DND-41 (cell line): ENCODE measurements around the gene UBASH3B.

Experiments used
- EZH2 ChIP-seq: IDR thresholded peaks from 3 replicates; pipeline ENCODE4 v1.6.1; 2012; ENCODE audit warnings: borderline replicate concordance, low read depth, mild to moderate bottlenecking, moderate library complexity, low read length, inconsistent platforms; ENCODE audit not compliant: severe bottlenecking
- TF ChIP-seq, protein P1 (sequence below): IDR thresholded peaks from 2 replicates; pipeline ENCODE4 v1.5.1; 2012; ENCODE audit warnings: borderline replicate concordance, low read length, moderate library complexity, mild to moderate bottlenecking; ENCODE audit not compliant: poor library complexity, severe bottlenecking; ENCODE audit errors: extremely low read depth

GRCh38 chr11:122742301-122743018, 86.9 kb downstream of the UBASH3B start:
- TF ChIP-seq, protein P1, sequence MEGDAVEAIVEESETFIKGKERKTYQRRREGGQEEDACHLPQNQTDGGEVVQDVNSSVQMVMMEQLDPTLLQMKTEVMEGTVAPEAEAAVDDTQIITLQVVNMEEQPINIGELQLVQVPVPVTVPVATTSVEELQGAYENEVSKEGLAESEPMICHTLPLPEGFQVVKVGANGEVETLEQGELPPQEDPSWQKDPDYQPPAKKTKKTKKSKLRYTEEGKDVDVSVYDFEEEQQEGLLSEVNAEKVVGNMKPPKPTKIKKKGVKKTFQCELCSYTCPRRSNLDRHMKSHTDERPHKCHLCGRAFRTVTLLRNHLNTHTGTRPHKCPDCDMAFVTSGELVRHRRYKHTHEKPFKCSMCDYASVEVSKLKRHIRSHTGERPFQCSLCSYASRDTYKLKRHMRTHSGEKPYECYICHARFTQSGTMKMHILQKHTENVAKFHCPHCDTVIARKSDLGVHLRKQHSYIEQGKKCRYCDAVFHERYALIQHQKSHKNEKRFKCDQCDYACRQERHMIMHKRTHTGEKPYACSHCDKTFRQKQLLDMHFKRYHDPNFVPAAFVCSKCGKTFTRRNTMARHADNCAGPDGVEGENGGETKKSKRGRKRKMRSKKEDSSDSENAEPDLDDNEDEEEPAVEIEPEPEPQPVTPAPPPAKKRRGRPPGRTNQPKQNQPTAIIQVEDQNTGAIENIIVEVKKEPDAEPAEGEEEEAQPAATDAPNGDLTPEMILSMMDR = no peak
- TF ChIP-seq EZH2 = no peak
